H1 (cell line): ENCODE results near the gene DISC1. TPM values are rescaled to one million over a fixed set of nuclear protein-coding genes. Genes with fewer than 3 reads are reported as not detected.
A peak's percentile ranks its signal among the peaks of the same experiment; 100 is the strongest.

Experiments
- ATF2 ChIP-seq: IDR thresholded peaks from 2 replicates; pipeline ENCODE4 v1.6.1; 2012; ENCODE audit warnings: low read length, inconsistent platforms
- CBX8 ChIP-seq: fragments of 300-800, 300-1000 bp; sonication (generic); IDR thresholded peaks from 2 replicates; pipeline ENCODE4 v1.7.1; 2016; ENCODE audit warnings: low read depth, low read length, borderline replicate concordance
- CHD1 ChIP-seq: IDR thresholded peaks from 2 replicates; pipeline ENCODE4 v1.6.1; 2012; ENCODE audit warnings: low read depth, low read length, improper control_type of control experiment
- CREB1 ChIP-seq: IDR thresholded peaks from 2 replicates; pipeline ENCODE4 v1.6.1; 2012; ENCODE audit warnings: inconsistent platforms
- EGR1 ChIP-seq: IDR thresholded peaks from 2 replicates; pipeline ENCODE4 v1.6.1; 2011; ENCODE audit warnings: low read depth, low read length, borderline replicate concordance
- EZH2 ChIP-seq: fragments of 200-600 bp; sonication (generic); IDR thresholded peaks from 2 replicates; pipeline ENCODE4 v1.7.1; 2012; ENCODE audit warnings: low read depth, mild to moderate bottlenecking, moderate library complexity, low read length, inconsistent platforms; ENCODE audit not compliant: severe bottlenecking
- FOSL1 ChIP-seq: IDR thresholded peaks from 2 replicates; pipeline ENCODE4 v1.6.1; 2011; ENCODE audit warnings: mild to moderate bottlenecking, low read depth, low read length, moderate library complexity; ENCODE audit not compliant: insufficient read depth
- HDAC2 ChIP-seq, 2 experiments: fragments of 300-600 bp in 1 of 2; sonication (generic) in 1 of 2; IDR thresholded peaks; 2 replicates each; pipeline ENCODE4 v1.6.1; 2011 to 2012; ENCODE audit warnings: low read depth in 2 of 2, low read length in 2 of 2, mild to moderate bottlenecking in 2 of 2, moderate library complexity in 2 of 2, borderline replicate concordance in 1 of 2, inconsistent platforms in 1 of 2
- RXRA ChIP-seq: IDR thresholded peaks from 2 replicates; pipeline ENCODE4 v1.6.1; 2011; ENCODE audit warnings: low read depth, mild to moderate bottlenecking, low read length, moderate library complexity; ENCODE audit not compliant: insufficient read depth
- SIN3A ChIP-seq, 2 experiments: IDR thresholded peaks in 1 of 2; conservative IDR thresholded peaks in 1 of 2; 2 replicates each; pipeline ENCODE4 v1.6.1; 2011 to 2012; ENCODE audit warnings: low read length in 2 of 2, improper control_type of control experiment in 1 of 2, low read depth in 1 of 2, mild to moderate bottlenecking in 1 of 2
- SP1 ChIP-seq: IDR thresholded peaks from 2 replicates; pipeline ENCODE4 v1.6.1; 2011; ENCODE audit warnings: low read depth, low read length
- SP4 ChIP-seq: IDR thresholded peaks from 2 replicates; pipeline ENCODE4 v1.6.1; 2012; ENCODE audit warnings: low read length, inconsistent platforms
- TAF7 ChIP-seq: optimal IDR thresholded peaks from 2 replicates; pipeline ENCODE3; 2011; ENCODE audit warnings: low read depth, mild to moderate bottlenecking, inconsistent platforms, low read length, moderate library complexity, borderline replicate concordance
- TBP ChIP-seq: IDR thresholded peaks from 2 replicates; pipeline ENCODE4 v1.6.1; 2011; ENCODE audit warnings: low read depth, low read length, improper control_type of control experiment
- polyA plus RNA-seq, 7 experiments: library from polyadenylated mRNA; depleted of rRNA in 3 of 7; stranded (reverse) in 5 of 7; unstranded in 2 of 7; fragments of >200 nt in 5 of 7; fragments of 200-250 nt in 2 of 7; gene quantifications; 1 replicate in 5 of 7; 2 replicates in 1 of 7; 4 replicates in 1 of 7; pipeline versions ENCODE4 v1.2.1 to v1.2.3, GENCODE V29; 2011 to 2013; ENCODE audit warnings: missing spikeins in 2 of 7, mixed read lengths in 2 of 7
- total RNA-seq: library from RNA; stranded (reverse); fragmentation: NEBNext Ultra II Directional; extraction: Animal tissue kit (Norgen Biotek cat#: 25700); gene quantifications from 2 replicates; pipeline ENCODE4 v1.2.1, GENCODE V29; 2021

The DISC1 gene
- total and polyA plus RNA-seq, 2 of the 8 experiments (the other 6 are each of a cell fraction or from before 2014, with no cell fraction given): 1.1 to 3.5 TPM

- TF ChIP-seq HDAC2 (IDR thresholded peaks at IDR 0.05; ENCODE audit: borderline replicate concordance in 1 of 2, low read depth in 2 of 2, low read length in 2 of 2) (peak; percentile 12 to 55; a peak in 1 of 4 replicates), EZH2 (no peak), CHD1 (no peak), SIN3A (conservative IDR thresholded peaks at IDR 0.05 in 1 of 2, IDR thresholded peaks at IDR 0.05 in 1 of 2; ENCODE audit: low read depth in 1 of 2, low read length in 2 of 2) (peak in 1 of 2 experiments; percentile 26; a peak in 2 of 4 replicates), SP1 (0 out of 2 replicates have a peak, but pooled peaks have one; percentile 20), CREB1 (peak; percentile 72), SP4 (peak; percentile 51; the same call in 1 of the 2 replicates), TBP (no peak), FOSL1 (0 out of 2 replicates have a peak, but pooled peaks have one; percentile 70), ATF2 (0 out of 2 replicates have a peak, but pooled peaks have one; percentile 46), RXRA (0 out of 2 replicates have a peak, but pooled peaks have one; percentile 12), CBX8 (no peak), TAF7 (peak; percentile 55), EGR1 (peak; percentile 57; the same call in 1 of the 2 replicates)
- TF ChIP-seq, all 59 proteins: peak for 15
Observed at GRCh38 chr1:231626535-231626950, at the start of gene DISC1 (continued).
